H1 (cell line): ENCODE measurements around the gene LHFPL3.

ENCODE experiments used
- EZH2 ChIP-seq: fragments of 200-600 bp; sonication (generic); IDR thresholded peaks from 2 replicates; pipeline ENCODE4 v1.7.1; 2012; ENCODE audit warnings: low read depth, mild to moderate bottlenecking, moderate library complexity, low read length, inconsistent platforms; ENCODE audit not compliant: severe bottlenecking
- KDM5A ChIP-seq: fragments of 200-600 bp; IDR thresholded peaks from 2 replicates; pipeline ENCODE4 v1.7.1; 2012; ENCODE audit warnings: mild to moderate bottlenecking, low read length, inconsistent platforms, mixed read lengths
- MAX ChIP-seq: IDR thresholded peaks from 2 replicates; pipeline ENCODE4 v1.6.1; 2012; ENCODE audit warnings: inconsistent platforms
- PHF8 ChIP-seq: fragments of 200-600 bp; sonication (generic); conservative IDR thresholded peaks from 2 replicates; pipeline ENCODE4 v1.7.1; 2012; ENCODE audit warnings: low read depth, mild to moderate bottlenecking, inconsistent platforms, low read length, moderate library complexity
- POLR2AphosphoS5 ChIP-seq: IDR thresholded peaks from 2 replicates; pipeline ENCODE4 v1.6.1; 2011; ENCODE audit warnings: low read depth, low read length
- RBBP5 ChIP-seq: IDR thresholded peaks from 2 replicates; pipeline ENCODE4 v1.7.1; 2012; ENCODE audit warnings: low read depth, mild to moderate bottlenecking, inconsistent platforms, low read length, moderate library complexity, borderline replicate concordance
- RXRA ChIP-seq: IDR thresholded peaks from 2 replicates; pipeline ENCODE4 v1.6.1; 2011; ENCODE audit warnings: low read depth, mild to moderate bottlenecking, low read length, moderate library complexity; ENCODE audit not compliant: insufficient read depth
- SIN3A ChIP-seq, 2 experiments: IDR thresholded peaks in 1 of 2; conservative IDR thresholded peaks in 1 of 2; 2 replicates each; pipeline ENCODE4 v1.6.1; 2011 to 2012; ENCODE audit warnings: low read length in 2 of 2, improper control_type of control experiment in 1 of 2, low read depth in 1 of 2, mild to moderate bottlenecking in 1 of 2
- TAF1 ChIP-seq: IDR thresholded peaks from 2 replicates; pipeline ENCODE4 v1.6.1; 2011; ENCODE audit warnings: mild to moderate bottlenecking, low read depth, low read length
- TAF7 ChIP-seq: optimal IDR thresholded peaks from 2 replicates; pipeline ENCODE3; 2011; ENCODE audit warnings: low read depth, mild to moderate bottlenecking, inconsistent platforms, low read length, moderate library complexity, borderline replicate concordance
- TF ChIP-seq, protein P1 (sequence below), 3 experiments: IDR thresholded peaks; 1 replicate in 2 of 3; 2 replicates in 1 of 3; pipeline versions ENCODE4 v1.5.1 to v1.6.1; 2011; ENCODE audit warnings: low read length in 3 of 3, mild to moderate bottlenecking in 3 of 3, inconsistent platforms in 2 of 3, low read depth in 1 of 3, moderate library complexity in 1 of 3; ENCODE audit not compliant: insufficient read depth in 1 of 3; ENCODE audit errors: control extremely low read depth in 1 of 3

GRCh38 chr7:104553074-104553473 is 224.7 kb downstream of the LHFPL3 start:
- TF ChIP-seq, protein P1, sequence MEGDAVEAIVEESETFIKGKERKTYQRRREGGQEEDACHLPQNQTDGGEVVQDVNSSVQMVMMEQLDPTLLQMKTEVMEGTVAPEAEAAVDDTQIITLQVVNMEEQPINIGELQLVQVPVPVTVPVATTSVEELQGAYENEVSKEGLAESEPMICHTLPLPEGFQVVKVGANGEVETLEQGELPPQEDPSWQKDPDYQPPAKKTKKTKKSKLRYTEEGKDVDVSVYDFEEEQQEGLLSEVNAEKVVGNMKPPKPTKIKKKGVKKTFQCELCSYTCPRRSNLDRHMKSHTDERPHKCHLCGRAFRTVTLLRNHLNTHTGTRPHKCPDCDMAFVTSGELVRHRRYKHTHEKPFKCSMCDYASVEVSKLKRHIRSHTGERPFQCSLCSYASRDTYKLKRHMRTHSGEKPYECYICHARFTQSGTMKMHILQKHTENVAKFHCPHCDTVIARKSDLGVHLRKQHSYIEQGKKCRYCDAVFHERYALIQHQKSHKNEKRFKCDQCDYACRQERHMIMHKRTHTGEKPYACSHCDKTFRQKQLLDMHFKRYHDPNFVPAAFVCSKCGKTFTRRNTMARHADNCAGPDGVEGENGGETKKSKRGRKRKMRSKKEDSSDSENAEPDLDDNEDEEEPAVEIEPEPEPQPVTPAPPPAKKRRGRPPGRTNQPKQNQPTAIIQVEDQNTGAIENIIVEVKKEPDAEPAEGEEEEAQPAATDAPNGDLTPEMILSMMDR (IDR thresholded peaks at IDR 0.05; ENCODE audit: control extremely low read depth in 1 of 3, insufficient read depth in 1 of 3, low read depth in 1 of 3, low read length in 3 of 3), result no peak
- no peak for TF ChIP-seq POLR2AphosphoS5
- no peak for TF ChIP-seq RBBP5
- no peak for TF ChIP-seq EZH2
- TF ChIP-seq SIN3A (conservative IDR thresholded peaks at IDR 0.05 in 1 of 2, IDR thresholded peaks at IDR 0.05 in 1 of 2; ENCODE audit: low read depth in 1 of 2, low read length in 2 of 2), result no peak
- no peak for TF ChIP-seq RXRA
- TF ChIP-seq KDM5A, result no peak
- TF ChIP-seq MAX, result no peak
- TF ChIP-seq TAF1, result no peak
- TF ChIP-seq TAF7, result no peak
- no peak for TF ChIP-seq PHF8
